PC-3 (cell line): ENCODE results near the gene SPNS1. TPM values are rescaled to one million over a fixed set of nuclear protein-coding genes. Genes with fewer than 3 reads are reported as not detected.
"Not testable (repeated sequence)": the region's sequence is repeated elsewhere in the genome, so short reads cannot be mapped to it uniquely, and the experiment has no call there.

Experiments used
- ATAC-seq: fragments of 200-7000 bp; cut with Tn5 transposase; 2 replicates; pipeline ENCODE4 v1.9.1; 2020; ENCODE audit warnings: mild to moderate bottlenecking, moderate library complexity
- Bru-seq: library from RNA; stranded (reverse); fragments of 400-500 nt; gene quantifications from one replicate; lab custom pipeline; 2021; lab: Mats Ljungman, UMichigan
- BruChase-seq, 2 experiments: library from RNA; stranded (reverse); fragments of 400-500 nt; gene quantifications; one replicate each; lab custom pipeline; 2021; lab: Mats Ljungman, UMichigan
- BruUV-seq: library from RNA; stranded (reverse); fragments of 400-500 nt; replicated peaks from 2 replicates; lab custom pipeline; 2021; lab: Mats Ljungman, UMichigan
- CTCF ChIA-PET: fragments of 300-600 bp; sonication (Branson Sonifier 250); formaldehyde crosslinking; loops from one replicate; lab custom pipeline; 2022; ENCODE audit warnings: antibody characterized with exemption; lab: Charles Lee
- POLR2A ChIA-PET: fragments of 300-600 bp; sonication (Branson Sonifier 250); formaldehyde crosslinking; loops from one replicate; lab custom pipeline; 2022; ENCODE audit warnings: antibody characterized with exemption; ENCODE audit not compliant: unreplicated experiment; lab: Charles Lee
- DNase-seq: peaks from one replicate; pipeline ENCODE4 v3.0.0-alpha.2; 2015
- H2AFZ ChIP-seq: fragments of 300-600 bp; sonication (generic); 2 replicates; pipeline ENCODE4 v1.6.0; 2016; ENCODE audit warnings: antibody characterized with exemption, low read length
- H3F3A ChIP-seq: fragments of 300-600 bp; sonication (generic); one replicate; pipeline ENCODE4 v1.6.0; 2017; ENCODE audit warnings: antibody characterized with exemption, low read length, control low read depth, mild to moderate bottlenecking; ENCODE audit not compliant: unreplicated experiment
- H3K27ac ChIP-seq: fragments of 300-600 bp; sonication (generic); 2 replicates; pipeline ENCODE4 v1.5.1; 2016; ENCODE audit warnings: mild to moderate bottlenecking, low read length
- H3K27me3 ChIP-seq: fragments of 300-600 bp; sonication (generic); 2 replicates; pipeline ENCODE4 v1.6.1; 2016; ENCODE audit warnings: low read length, mixed read lengths
- H3K36me3 ChIP-seq: fragments of 300-600 bp; sonication (generic); 2 replicates; pipeline ENCODE4 v1.6.1; 2016; ENCODE audit warnings: low read depth, mixed run types, low read length, mixed read lengths
- H3K4me1 ChIP-seq: fragments of 300-600 bp; sonication (generic); 2 replicates; pipeline ENCODE4 v1.5.1; 2016; ENCODE audit warnings: low read length; ENCODE audit not compliant: insufficient read depth
- H3K4me2 ChIP-seq: fragments of 300-600 bp; sonication (generic); 2 replicates; pipeline ENCODE4 v1.6.0; 2016; ENCODE audit warnings: low read length
- H3K4me3 ChIP-seq: fragments of 300-600 bp; sonication (generic); 2 replicates; pipeline ENCODE4 v1.5.1; 2016; ENCODE audit warnings: mild to moderate bottlenecking, low read length, mixed read lengths
- H3K79me2 ChIP-seq: fragments of 300-600 bp; sonication (generic); 2 replicates; pipeline ENCODE4 v1.6.1; 2017; ENCODE audit warnings: low read length, mixed read lengths
- H3K9ac ChIP-seq: fragments of 300-600 bp; sonication (generic); 2 replicates; pipeline ENCODE4 v1.6.0; 2016; ENCODE audit warnings: mild to moderate bottlenecking, low read length
- H3K9me2 ChIP-seq: fragments of 300-600 bp; sonication (generic); replicated peaks from 2 replicates; pipeline ENCODE4 v1.6.1; 2016; ENCODE audit warnings: mixed run types, low read length, mixed read lengths
- H3K9me3 ChIP-seq: fragments of 300-600 bp; sonication (generic); 2 replicates; pipeline ENCODE4 v1.6.1; 2016; ENCODE audit warnings: low read length, mixed read lengths
- H4K20me1 ChIP-seq: fragments of 300-600 bp; sonication (generic); 2 replicates; pipeline ENCODE4 v1.6.1; 2016; ENCODE audit warnings: low read length, mixed read lengths
- CTCF ChIP-seq: fragments of 300-600 bp; sonication (generic); conservative IDR thresholded peaks from 2 replicates; pipeline ENCODE4 v1.5.1; 2017; ENCODE audit warnings: antibody characterized with exemption, low read depth, mild to moderate bottlenecking, low read length
- EZH2 ChIP-seq: fragments of 300-600 bp; sonication (generic); IDR thresholded peaks from one replicate; pipeline ENCODE4 v1.6.1; 2017; ENCODE audit warnings: antibody characterized with exemption, mild to moderate bottlenecking, low read length; ENCODE audit not compliant: unreplicated experiment
- EZH2phosphoT487 ChIP-seq: fragments of 300-600 bp; sonication (generic); IDR thresholded peaks from 2 replicates; pipeline ENCODE4 v1.6.1; 2018; ENCODE audit warnings: mild to moderate bottlenecking, antibody characterized with exemption, low read length, borderline replicate concordance
- intact Hi-C: fragments of 100-400 bp; cut with micrococcal nuclease; formaldehyde crosslinking; loops from 2 replicates; pipeline ENCODE4 v1.9.0; 2023
- long read RNA-seq: library from polyadenylated mRNA; unstranded; transcript quantifications from one replicate; pipeline ENCODE4 v2.0.0, GENCODE V29; 2021; ENCODE audit not compliant: unreplicated experiment
- total RNA-seq: library from RNA; depleted of rRNA; stranded (reverse); fragments of >200 nt; gene quantifications from 2 replicates; pipeline ENCODE4 v1.2.3, GENCODE V29; 2014; rRNA removed

SPNS1 gene, protein sequence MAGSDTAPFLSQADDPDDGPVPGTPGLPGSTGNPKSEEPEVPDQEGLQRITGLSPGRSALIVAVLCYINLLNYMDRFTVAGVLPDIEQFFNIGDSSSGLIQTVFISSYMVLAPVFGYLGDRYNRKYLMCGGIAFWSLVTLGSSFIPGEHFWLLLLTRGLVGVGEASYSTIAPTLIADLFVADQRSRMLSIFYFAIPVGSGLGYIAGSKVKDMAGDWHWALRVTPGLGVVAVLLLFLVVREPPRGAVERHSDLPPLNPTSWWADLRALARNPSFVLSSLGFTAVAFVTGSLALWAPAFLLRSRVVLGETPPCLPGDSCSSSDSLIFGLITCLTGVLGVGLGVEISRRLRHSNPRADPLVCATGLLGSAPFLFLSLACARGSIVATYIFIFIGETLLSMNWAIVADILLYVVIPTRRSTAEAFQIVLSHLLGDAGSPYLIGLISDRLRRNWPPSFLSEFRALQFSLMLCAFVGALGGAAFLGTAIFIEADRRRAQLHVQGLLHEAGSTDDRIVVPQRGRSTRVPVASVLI
- 44.8 and 50.6 TPM in 2 replicates for total RNA-seq
- percentile 70 among the genes with signal in this experiment for Bru-seq, nascent RNA
- BruChase-seq, experiment 1, labeled RNA remaining after a 6-hour chase: percentile 77 among the genes with signal in this experiment
- BruChase-seq, experiment 2, labeled RNA remaining after a 2-hour chase: percentile 89 among the genes with signal in this experiment
- long read RNA-seq, transcript SPNS1-202 (13 exons, 2,102 nt): minor isoform, 5 of 155 reads
- long read RNA-seq, transcript SPNS1-201 (12 exons, 2,208 nt): major isoform, 67 of 155 reads
- long read RNA-seq, transcript SPNS1-203 (11 exons, 2,027 nt): minor isoform, 6 of 155 reads
- long read RNA-seq, partial matches to known transcripts: 36 of 155 reads
- long read RNA-seq, other reads (novel, unspliced or antisense): 34 of 155 reads

DNA sequence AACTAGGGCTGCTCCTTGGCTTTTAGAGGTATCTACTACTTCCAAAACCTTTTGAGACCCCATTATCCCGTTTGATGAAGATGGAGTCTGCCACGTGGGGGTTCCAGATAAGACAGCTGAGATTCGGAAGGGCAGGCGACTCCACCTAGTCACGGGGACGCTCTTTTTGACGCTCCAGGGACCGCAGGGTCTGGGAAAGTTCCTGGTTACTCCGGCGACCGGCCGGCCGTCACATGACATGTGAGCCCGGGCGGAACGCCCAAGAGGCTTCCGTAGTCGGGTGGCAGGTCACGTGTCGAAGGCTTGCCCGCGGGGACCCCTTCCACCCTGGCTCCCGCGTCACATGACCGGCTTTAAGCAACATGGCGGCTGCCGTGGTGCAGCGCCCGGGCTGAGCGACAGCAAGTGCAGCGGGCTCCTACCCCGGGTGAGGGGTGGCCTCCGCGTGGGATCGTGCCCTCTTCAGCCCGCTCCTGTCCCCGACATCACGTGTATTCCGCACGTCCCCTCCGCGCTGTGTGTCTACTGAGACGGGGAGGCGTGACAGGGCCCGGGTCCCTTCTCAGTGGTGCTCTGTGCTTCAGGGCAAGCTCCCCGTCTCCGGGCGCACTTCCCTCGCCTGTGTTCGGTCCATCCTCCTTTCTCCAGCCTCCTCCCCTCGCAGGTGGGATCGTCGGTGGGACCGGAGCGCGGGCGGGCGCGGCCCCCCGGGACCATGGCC lies at the start of gene SPNS1:
Gene SPNS1, plus strand, starts transcription at position 342 of the 721 bp plus-strand sequence. Its CDS starts 374 bp downstream, at position 716.
- Histone ChIP-seq H4K20me1 (no peaks in the 10 kb centered on the region), H3K4me2 (peak within 1 kb of the TSS; percentile 83), H3K36me3 (no peaks in the 10 kb centered on the region), H3F3A (no peaks in the 10 kb centered on the region), H3K4me3 (peak within 1 kb of the TSS; percentile 96), H3K9ac (peak within 1 kb of the TSS; percentile 74), H3K27ac (peak within 1 kb of the TSS; percentile 42), H3K4me1 (no peaks in the 10 kb centered on the region; the same call in 1 of the 2 replicates), H3K79me2 (peaks cover 9% of the 10 kb centered on the region), H3K9me2 (no peaks in the 10 kb centered on the region), H2AFZ (peak within 1 kb of the TSS; percentile 89), H3K9me3 (no peaks in the 10 kb centered on the region), H3K27me3 (no peaks in the 10 kb centered on the region)
- ATAC-seq: peak; percentile 74
- peak; percentile 89 for DNase-seq
- BruUV-seq: no TSS peak
- TF ChIP-seq CTCF: no peak
- TF ChIP-seq EZH2: no peak
- no peak for TF ChIP-seq EZH2phosphoT487
- POLR2A ChIA-PET: interaction anchor here (0.6 kb wide), 1 partner anchor 152 kb away, joined by 4 read pairs; the partner anchor contains the start of gene ATXN2L
- intact Hi-C loops: no loop called here
- CTCF ChIA-PET: no interaction called here

DNA sequence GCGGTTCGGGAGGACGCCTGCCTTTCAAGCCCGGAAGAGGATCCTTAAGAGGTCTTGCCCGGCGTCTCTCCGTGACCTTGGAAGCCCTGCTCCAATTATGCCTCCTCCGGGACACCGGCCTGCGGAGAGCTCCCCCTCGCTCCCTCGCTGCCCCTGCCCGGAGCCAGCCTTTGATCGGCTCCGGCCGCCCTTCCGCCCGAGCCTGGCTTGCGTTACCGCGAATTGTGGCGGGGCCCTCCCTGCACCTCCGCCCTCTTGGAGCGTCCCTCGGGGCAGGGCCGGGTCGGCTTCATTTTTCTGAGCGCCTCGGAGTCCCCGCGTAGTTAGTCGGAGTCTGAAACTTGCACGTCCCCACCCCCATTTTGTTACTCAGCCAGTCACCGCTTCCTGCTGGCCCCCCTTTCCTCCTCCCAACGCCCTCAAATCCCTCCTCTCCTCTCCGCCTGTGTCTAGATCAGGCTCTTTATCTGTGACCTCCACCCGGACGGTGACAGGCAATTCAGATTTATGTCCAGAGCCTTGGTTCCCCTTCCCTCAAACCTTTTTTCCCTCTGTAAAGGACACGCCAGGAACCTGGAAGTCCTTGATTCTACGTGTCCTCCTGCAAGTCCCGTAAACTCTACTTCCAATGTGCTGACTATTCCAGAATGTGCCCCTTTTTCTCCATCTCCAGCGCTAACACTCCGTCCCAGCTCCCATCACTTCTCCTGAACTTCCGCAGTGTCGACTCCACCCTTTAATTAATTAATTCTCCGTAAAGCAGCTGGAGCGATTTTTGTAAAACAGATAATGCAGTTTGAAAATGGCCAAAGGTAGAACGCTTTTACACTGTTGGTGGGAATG lies 49.0 kb upstream of the SPNS1 start:
- peak overlapping the region; percentile 95 for H2AFZ ChIP-seq
- no peaks in the 10 kb centered on the region for H3K9me2 ChIP-seq
- TSS peak; percentile 74 for BruUV-seq
- peak overlapping the region; percentile 98 for H3K4me2 ChIP-seq
- H3F3A ChIP-seq: no peaks in the 10 kb centered on the region
- CTCF ChIA-PET: no interaction called here
- no peaks in the 10 kb centered on the region for H3K36me3 ChIP-seq
- peak overlapping the region; percentile 89 for H3K27ac ChIP-seq
- peak; percentile 55 for ATAC-seq
- POLR2A ChIA-PET: no interaction called here
- intact Hi-C loops: no loop called here
- DNase-seq: peak; percentile 58
- peaks cover 10% of the 10 kb centered on the region; the same call in 1 of the 2 replicates for H3K4me1 ChIP-seq
- H3K9me3 ChIP-seq: no peaks in the 10 kb centered on the region
- H3K9ac ChIP-seq: peak overlapping the region; percentile 94
- no peaks in the 10 kb centered on the region for H3K27me3 ChIP-seq
- peak overlapping the region; percentile 80 for H3K4me3 ChIP-seq
- no peaks in the 10 kb centered on the region for H4K20me1 ChIP-seq
- no peak for TF ChIP-seq EZH2phosphoT487
- TF ChIP-seq EZH2: no peak
- TF ChIP-seq CTCF: no peak
- peaks cover 15% of the 10 kb centered on the region; the same call in 1 of the 2 replicates for H3K79me2 ChIP-seq

DNA sequence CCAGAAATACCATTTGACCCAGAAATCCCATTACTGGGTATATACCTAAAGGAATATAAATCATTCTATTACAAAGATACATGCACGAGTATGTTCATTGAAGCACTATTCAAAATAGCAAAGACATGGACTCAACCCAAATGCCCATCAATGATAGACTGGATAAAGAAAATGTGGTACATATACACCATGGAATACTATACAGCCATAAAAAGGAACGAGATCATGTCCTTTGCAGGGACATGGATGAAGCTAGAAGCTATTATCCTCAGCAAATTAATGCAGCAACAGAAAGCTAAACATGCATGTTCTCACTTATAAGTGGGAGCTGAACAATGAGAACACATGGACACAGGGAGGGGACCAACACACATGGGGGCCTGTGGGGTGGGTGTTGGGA lies 48.3 kb upstream of the SPNS1 start:
- H4K20me1 ChIP-seq, ATAC-seq, BruUV-seq, H3K9me2 ChIP-seq, intact Hi-C loops, H3K9ac ChIP-seq, H3K9me3 ChIP-seq, H3K27ac ChIP-seq, H2AFZ ChIP-seq, H3F3A ChIP-seq, DNase-seq, H3K36me3 ChIP-seq, H3K27me3 ChIP-seq, CTCF ChIA-PET, POLR2A ChIA-PET: not testable (repeated sequence)
- H3K79me2 ChIP-seq: peaks cover 15% of the 10 kb centered on the region; the same call in 1 of the 2 replicates
- H3K4me3 ChIP-seq: peak overlapping the region; percentile 80
- H3K4me1 ChIP-seq: peaks cover 10% of the 10 kb centered on the region; the same call in 1 of the 2 replicates
- H3K4me2 ChIP-seq: peak overlapping the region; percentile 98; the same call in 1 of the 2 replicates
